CD4-positive, alpha-beta T cell (primary cell): ENCODE data around the gene PSRC1. TPM values are rescaled to one million over a fixed set of nuclear protein-coding genes. Genes with fewer than 3 reads are reported as not detected.

Experiments used
- ATAC-seq: fragments of 200-7000 bp; cut with Tn5 transposase; one replicate; pipeline ENCODE4 v1.10.0; 2022; ENCODE audit warnings: mild to moderate bottlenecking; ENCODE audit not compliant: poor library complexity
- CTCF ChIA-PET: fragments of 350-600 bp; sonication (Branson Sonifier 250); formaldehyde crosslinking; loops from one replicate; lab custom pipeline; 2021; ENCODE audit warnings: antibody characterized with exemption, inconsistent platforms; lab: Charles Lee
- POLR2A ChIA-PET: fragments of 350-600 bp; sonication (Branson Sonifier 250); formaldehyde crosslinking; loops from one replicate; lab custom pipeline; 2021; ENCODE audit warnings: antibody characterized with exemption, inconsistent platforms; lab: Charles Lee
- DNase-seq, 14 experiments: peaks; one replicate each; pipeline ENCODE4 v3.0.0-alpha.2; 2013 to 2020; ENCODE audit warnings: mixed read lengths in 2 of 14
- H3K27ac ChIP-seq, 2 donors: one replicate each; pipeline versions ENCODE4 v1.5.1 to v1.7.0; 2013; ENCODE audit warnings: low read length in 2 of 2, low read depth in 1 of 2, mild to moderate bottlenecking in 1 of 2
- H3K27me3 ChIP-seq, 2 experiments: 1 replicate in 1 of 2; 2 replicates in 1 of 2; pipeline versions ENCODE4 v1.6.1 to v1.7.0; 2013; ENCODE audit warnings: low read length in 2 of 2, control low read depth in 1 of 2, mild to moderate bottlenecking in 1 of 2, moderate library complexity in 1 of 2; ENCODE audit not compliant: insufficient read depth in 2 of 2, control insufficient read depth in 1 of 2
- H3K36me3 ChIP-seq: one replicate; pipeline ENCODE4 v1.6.1; 2013; ENCODE audit warnings: low read length, control low read depth; ENCODE audit not compliant: insufficient read depth
- H3K4me1 ChIP-seq: one replicate; pipeline ENCODE4 v1.6.1; 2013; ENCODE audit warnings: low read length, control low read depth; ENCODE audit not compliant: insufficient read depth
- H3K4me3 ChIP-seq: one replicate; pipeline ENCODE4 v1.5.1; 2013; ENCODE audit warnings: mild to moderate bottlenecking, low read length, moderate library complexity
- H3K9me3 ChIP-seq, 2 experiments: 1 replicate in 1 of 2; 2 replicates in 1 of 2; pipeline versions ENCODE4 v1.6.1 to v1.7.0; 2013; ENCODE audit warnings: low read length in 2 of 2, mild to moderate bottlenecking in 2 of 2, control low read depth in 1 of 2, moderate library complexity in 1 of 2; ENCODE audit not compliant: control insufficient read depth in 1 of 2, insufficient read depth in 1 of 2
- H3K27ac Mint-ChIP-seq: one replicate; pipeline ENCODE4 v1.8.0; 2020; ENCODE audit warnings: mixed read lengths
- H3K27me3 Mint-ChIP-seq: one replicate; pipeline ENCODE4 v1.8.0; 2021; ENCODE audit warnings: mixed read lengths
- H3K36me3 Mint-ChIP-seq: one replicate; pipeline ENCODE4 v1.8.0; 2021; ENCODE audit warnings: low read depth, mixed read lengths
- H3K4me1 Mint-ChIP-seq: one replicate; pipeline ENCODE4 v1.8.0; 2021; ENCODE audit warnings: low read depth, mixed read lengths
- H3K4me3 Mint-ChIP-seq: one replicate; pipeline ENCODE4 v1.8.0; 2020; ENCODE audit warnings: mild to moderate bottlenecking, mixed read lengths
- H3K9me3 Mint-ChIP-seq: one replicate; pipeline ENCODE4 v1.8.0; 2020; ENCODE audit warnings: mixed read lengths
- CTCF ChIP-seq: fragments of 200-600 bp; IDR thresholded peaks from one replicate; pipeline ENCODE4 v1.8.0; 2022; ENCODE audit warnings: antibody characterized with exemption, mild to moderate bottlenecking
- intact Hi-C, 2 experiments: fragments of 100-400 bp; cut with DNase I in 1 of 2; cut with micrococcal nuclease in 1 of 2; formaldehyde crosslinking; loops; one replicate each; pipeline versions ENCODE4 v1.15.1 to v1.9.0; 2023 to 2025; cut with DNase I, micrococcal nuclease
- total RNA-seq, 174 experiments: library from RNA in 2 of 174; stranded (reverse) in 2 of 174; gene quantifications; one replicate each; pipeline ENCODE4 v1.2.3 and lab custom pipeline; 2021 to 2026

PSRC1 gene
- total RNA-seq, 2 experiments from 2014 or later: 0.22 to 0.91 TPM

GRCh38 chr1:109300650-109301151 lies 17.8 kb upstream of the PSRC1 start:
- no peak overlapping the region for H3K4me3 Mint-ChIP-seq
- Histone ChIP-seq H3K27ac (no peak overlapping the region), H3K4me1 (no peaks in the 10 kb centered on the region), H3K4me3 (no peak overlapping the region), H3K9me3 (no peaks in the 10 kb centered on the region), H3K27me3 (peaks cover 2 to 12% of the 10 kb centered on the region in 2 experiments), H3K36me3 (no peaks in the 10 kb centered on the region)
- H3K4me1 Mint-ChIP-seq: no peaks in the 10 kb centered on the region
- H3K27ac Mint-ChIP-seq: no peak overlapping the region
- intact Hi-C loops: no loop called here
- H3K27me3 Mint-ChIP-seq: peaks cover 23% of the 10 kb centered on the region
- TF ChIP-seq CTCF: no peak
- ChIA-PET POLR2A (no interaction called here), CTCF (interaction anchor here (0.6 kb wide), 1 partner anchor 728 kb away, joined by 3 read pairs; no protein-coding TSS in a partner anchor)
- ATAC-seq (no peak), DNase-seq (no peak)
- H3K9me3 Mint-ChIP-seq: no peaks in the 10 kb centered on the region
- H3K36me3 Mint-ChIP-seq: no peaks in the 10 kb centered on the region

- Histone ChIP-seq H3K4me3 (no peak overlapping the region), H3K36me3 (no peaks in the 10 kb centered on the region), H3K4me1 (no peaks in the 10 kb centered on the region), H3K9me3 (no peaks in the 10 kb centered on the region), H3K27me3 (peaks cover 2 to 12% of the 10 kb centered on the region in 2 experiments), H3K27ac (no peak overlapping the region)
- no peak for DNase-seq
- intact Hi-C loops: no loop called here
- Mint-ChIP-seq H3K27me3 (peaks cover 30% of the 10 kb centered on the region), H3K4me3 (no peak overlapping the region), H3K27ac (no peak overlapping the region), H3K9me3 (no peaks in the 10 kb centered on the region), H3K36me3 (no peaks in the 10 kb centered on the region), H3K4me1 (no peaks in the 10 kb centered on the region)
- no peak for ATAC-seq
- CTCF ChIA-PET: no interaction called here
- no peak for TF ChIP-seq CTCF
- POLR2A ChIA-PET: no interaction called here
Measured at GRCh38 chr1:109299558-109300343, 16.8 kb upstream of the PSRC1 start.

- ChIA-PET CTCF (no interaction called here), POLR2A (no interaction called here)
- H3K36me3 ChIP-seq: no peaks in the 10 kb centered on the region
- H3K36me3 Mint-ChIP-seq: no peaks in the 10 kb centered on the region
- H3K27me3 Mint-ChIP-seq: peaks cover 39% of the 10 kb centered on the region
- H3K27me3 ChIP-seq: peaks cover 2 to 12% of the 10 kb centered on the region in 2 experiments
- H3K4me1 Mint-ChIP-seq: no peaks in the 10 kb centered on the region
- H3K9me3 ChIP-seq: no peaks in the 10 kb centered on the region
- no peak overlapping the region for H3K4me3 ChIP-seq
- TF ChIP-seq CTCF: no peak
- H3K27ac Mint-ChIP-seq: no peak overlapping the region
- ATAC-seq: no peak
- H3K9me3 Mint-ChIP-seq: no peaks in the 10 kb centered on the region
- no peak overlapping the region for H3K4me3 Mint-ChIP-seq
- H3K27ac ChIP-seq: no peak overlapping the region
- DNase-seq: no peak
- intact Hi-C loops: no loop called here
- no peaks in the 10 kb centered on the region for H3K4me1 ChIP-seq
Measured at GRCh38 chr1:109298666-109299557, 16.0 kb upstream of the PSRC1 start.
